ENCODE measurements around the gene MDM2. TPM values are rescaled to one million over a fixed set of nuclear protein-coding genes. Genes with fewer than 3 reads are reported as not detected.

The MDM2 gene
- total RNA-seq, 4 donors from 2014 or later = 64.0 to 124 (median 85.0) TPM

DNA sequence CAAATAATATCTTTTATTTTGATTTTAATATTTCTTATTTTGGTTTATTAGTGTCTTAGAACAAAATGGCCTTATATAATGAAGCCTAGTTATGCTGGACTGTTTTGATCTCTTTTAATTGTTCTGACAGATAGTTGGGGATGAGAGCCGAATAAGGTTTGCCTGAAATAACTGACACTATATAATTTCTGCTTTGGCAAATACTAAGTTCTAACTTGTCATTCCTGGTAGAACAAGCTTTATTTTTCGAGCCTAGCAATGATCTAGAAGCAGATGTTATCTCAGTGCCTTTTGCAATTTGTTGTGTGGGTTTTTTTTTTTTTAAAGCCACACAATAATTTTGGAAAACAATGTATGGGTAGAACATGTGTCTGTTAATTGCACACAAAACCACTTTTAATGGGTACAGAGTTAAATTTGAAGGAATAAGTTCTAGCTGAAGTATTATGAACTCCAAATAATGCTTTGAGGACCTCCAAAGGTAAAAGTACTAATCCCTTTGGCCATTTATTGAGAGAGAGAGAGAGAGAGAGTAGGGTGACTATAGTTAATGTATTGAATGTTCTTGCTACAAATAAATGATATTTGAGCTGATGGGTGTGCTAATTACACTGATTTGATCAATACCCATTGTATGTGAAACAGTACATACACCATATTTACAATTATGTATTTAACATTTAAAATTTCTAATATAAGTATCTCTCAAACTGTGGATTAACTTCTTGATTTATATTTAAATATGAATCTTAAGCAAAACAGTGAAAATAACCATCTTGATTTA, 35.0 kb downstream of the MDM2 start:
- Histone ChIP-seq H3K4me3 (no peak overlapping the region), H3K36me3 (no peaks in the 10 kb centered on the region), H3K27ac (no peak overlapping the region), H3K27me3 (no peaks in the 10 kb centered on the region), H3K4me1 (no peaks in the 10 kb centered on the region), H3K9me3 (no peaks in the 10 kb centered on the region)
- DNase-seq = no peak
- TF ChIP-seq CTCF (IDR thresholded peaks at IDR 0.05) (no peak), POLR2A (IDR thresholded peaks at IDR 0.05) (no peak)
- intact Hi-C loops (cut with DNase I; ENCODE audit: low total_unique reads) = no loop called here

- DNase-seq = no peak
- Histone ChIP-seq H3K9me3 (no peaks in the 10 kb centered on the region), H3K4me1 (no peaks in the 10 kb centered on the region), H3K36me3 (no peaks in the 10 kb centered on the region), H3K27me3 (no peaks in the 10 kb centered on the region), H3K4me3 (no peak overlapping the region), H3K27ac (no peak overlapping the region)
- intact Hi-C loops (cut with DNase I; ENCODE audit: low total_unique reads) = no loop called here
- no peak for TF ChIP-seq POLR2A (IDR thresholded peaks at IDR 0.05)
These were observed 36.4 kb downstream of the MDM2 start for GRCh38 chr12:68844318-68844745.

DNA sequence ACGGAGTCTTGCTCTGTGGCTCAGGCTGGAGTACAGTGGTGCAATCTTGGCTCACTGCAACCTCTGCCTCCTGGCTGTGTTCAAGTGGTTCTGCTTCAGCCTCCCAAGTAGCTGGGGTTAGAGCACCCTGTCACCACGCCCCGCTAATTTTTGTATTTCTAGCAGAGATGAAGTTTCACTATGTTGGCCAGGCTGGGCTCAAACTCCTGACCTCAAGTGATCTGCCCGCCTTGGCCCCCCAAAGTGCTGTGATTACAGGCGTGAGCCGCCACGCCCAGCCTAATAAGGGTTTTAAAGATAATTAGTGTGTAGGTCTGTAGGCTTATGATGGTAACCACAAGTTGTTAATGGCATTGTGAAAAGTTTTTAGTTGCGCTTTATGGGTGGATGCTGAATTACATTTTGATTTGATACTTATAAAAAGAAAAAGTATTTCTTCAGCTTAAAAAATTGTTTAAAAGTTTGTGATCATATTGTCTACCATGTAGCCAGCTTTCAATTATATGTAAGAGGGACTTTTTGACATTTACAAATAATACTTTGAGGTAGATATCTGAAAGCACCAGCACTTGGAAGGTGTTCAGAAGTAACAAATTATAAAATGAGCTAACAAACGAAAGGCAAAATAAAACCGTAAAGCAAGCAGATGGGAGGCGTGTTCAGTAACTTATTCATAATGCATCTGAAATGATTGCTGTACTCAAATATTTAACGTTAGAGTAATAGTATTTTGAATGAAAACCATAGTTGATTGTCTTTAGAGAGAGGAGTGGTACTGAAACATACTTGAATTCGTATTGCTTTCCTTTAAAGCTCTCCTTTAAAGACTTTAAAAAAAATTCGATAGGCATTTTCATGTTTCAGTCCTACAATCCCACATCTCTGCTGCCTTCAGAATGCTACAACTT, 37.1 kb downstream of the MDM2 start:
- H3K9me3 ChIP-seq = no peaks in the 10 kb centered on the region
- H3K4me1 ChIP-seq = no peaks in the 10 kb centered on the region
- H3K36me3 ChIP-seq = no peaks in the 10 kb centered on the region
- TF ChIP-seq POLR2A (IDR thresholded peaks at IDR 0.05) (no peak), CTCF (IDR thresholded peaks at IDR 0.05) (no peak)
- no peak for DNase-seq
- no peak overlapping the region for H3K27ac ChIP-seq
- no peaks in the 10 kb centered on the region for H3K27me3 ChIP-seq
- intact Hi-C loops (cut with DNase I; ENCODE audit: low total_unique reads) = no loop called here
- H3K4me3 ChIP-seq = no peak overlapping the region

DNA sequence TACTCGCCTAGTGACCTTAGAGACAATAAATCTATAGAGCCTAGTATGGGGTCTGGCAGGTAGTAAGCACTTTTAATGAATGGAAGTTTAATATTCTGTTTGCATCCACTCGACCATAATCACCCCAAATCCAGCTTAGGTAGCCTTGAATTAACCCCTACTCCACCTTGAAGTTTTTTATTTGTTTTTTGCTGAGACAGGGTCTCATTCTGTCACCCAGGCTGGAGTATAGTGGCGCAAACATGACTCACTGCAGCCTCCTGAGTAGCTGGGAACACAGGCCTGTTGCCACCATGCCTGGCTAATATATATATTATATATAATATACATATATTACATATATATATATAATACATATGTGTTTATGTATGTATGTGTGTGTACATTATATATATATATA, 38.8 kb downstream of the MDM2 start:
- Histone ChIP-seq H3K27me3 (no peaks in the 10 kb centered on the region), H3K36me3 (no peaks in the 10 kb centered on the region), H3K9me3 (no peaks in the 10 kb centered on the region), H3K4me1 (no peaks in the 10 kb centered on the region), H3K4me3 (no peak overlapping the region), H3K27ac (no peak overlapping the region)
- DNase-seq = no peak
- TF ChIP-seq CTCF (IDR thresholded peaks at IDR 0.05) (no peak), POLR2A (IDR thresholded peaks at IDR 0.05) (no peak)
- intact Hi-C loops (cut with DNase I; ENCODE audit: low total_unique reads) = no loop called here

- intact Hi-C loops (cut with DNase I; ENCODE audit: low total_unique reads) = no loop called here
- no peaks in the 10 kb centered on the region for H3K4me1 ChIP-seq
- no peaks in the 10 kb centered on the region for H3K27me3 ChIP-seq
- TF ChIP-seq CTCF (IDR thresholded peaks at IDR 0.05) (no peak), POLR2A (IDR thresholded peaks at IDR 0.05) (no peak)
- H3K4me3 ChIP-seq = no peak overlapping the region
- no peak for DNase-seq
- H3K9me3 ChIP-seq = no peaks in the 10 kb centered on the region
- no peak overlapping the region for H3K27ac ChIP-seq
- no peaks in the 10 kb centered on the region for H3K36me3 ChIP-seq
These were observed 42.4 kb downstream of the MDM2 start for GRCh38 chr12:68850390-68850789.

All from uterus (tissue), 4 donors.